ENCODE data around the gene MEIOSIN. TPM values are rescaled to one million over a fixed set of nuclear protein-coding genes. Genes with fewer than 3 reads are reported as not detected.

The MEIOSIN gene
- total RNA-seq, 5 donors from 2014 or later (not counting 1 experiment from before 2014, with no cell fraction given), result not detected

GRCh38 chr19:45766296-45766868, 33.1 kb downstream of the MEIOSIN start:
- ChIA-PET POLR2A (no interaction called here), CTCF (no interaction called here)
- Histone ChIP-seq H3K9me3 (no peaks in the 10 kb centered on the region), H3K4me1 (ENCODE audit: control insufficient read depth in 1 of 2, extremely low read depth in 1 of 2, insufficient read depth in 2 of 2, low read length in 2 of 2) (peaks cover 2 to 35% of the 10 kb centered on the region in 2 experiments), H3K27ac (ENCODE audit: low read length) (no peak overlapping the region), H3K4me3 (ENCODE audit: control insufficient read depth in 1 of 2, extremely low read depth in 1 of 2, low read length in 1 of 2) (no peak overlapping the region), H3K27me3 (replicated peaks in 1 of 2; ENCODE audit: control insufficient read depth in 2 of 2, extremely low read depth in 1 of 2, insufficient read depth in 2 of 2, low read length in 1 of 2) (peaks cover 0 to 73% of the 10 kb centered on the region in 2 experiments), H3K36me3 (ENCODE audit: control insufficient read depth in 2 of 2, extremely low read depth in 1 of 2, insufficient read depth in 1 of 2, low read length in 1 of 2) (no peaks in the 10 kb centered on the region)
- no peak for DNase-seq
- Mint-ChIP-seq H3K4me3 (peak overlapping the region in 1 of 3 donors; percentile 51), H3K4me1 (peaks cover 9 to 16% (median 11%) of the 10 kb centered on the region in 3 donors), H3K27ac (no peak overlapping the region), H3K27me3 (peaks cover 8 to 22% of the 10 kb centered on the region in 2 donors), H3K9me3 (no peaks in the 10 kb centered on the region), H3K36me3 (no peaks in the 10 kb centered on the region)
- no peak for ATAC-seq (replicated peaks in 1 of 4)
- 92% methylated on average over 14 of the region's 17 CpGs for WGBS (ENCODE audit: insufficient coverage)

GRCh38 chr19:45766869-45767346, 33.7 kb downstream of the MEIOSIN start:
- Histone ChIP-seq H3K4me1 (ENCODE audit: control insufficient read depth in 1 of 2, extremely low read depth in 1 of 2, insufficient read depth in 2 of 2, low read length in 2 of 2) (peaks cover 2 to 35% of the 10 kb centered on the region in 2 experiments), H3K27me3 (replicated peaks in 1 of 2; ENCODE audit: control insufficient read depth in 2 of 2, extremely low read depth in 1 of 2, insufficient read depth in 2 of 2, low read length in 1 of 2) (peaks cover 0 to 69% of the 10 kb centered on the region in 2 experiments), H3K4me3 (ENCODE audit: control insufficient read depth in 1 of 2, extremely low read depth in 1 of 2, low read length in 1 of 2) (no peak overlapping the region), H3K27ac (ENCODE audit: low read length) (no peak overlapping the region), H3K9me3 (no peaks in the 10 kb centered on the region), H3K36me3 (ENCODE audit: control insufficient read depth in 2 of 2, extremely low read depth in 1 of 2, insufficient read depth in 1 of 2, low read length in 1 of 2) (no peaks in the 10 kb centered on the region)
- DNase-seq, result no peak
- no peak for ATAC-seq (replicated peaks in 1 of 4)
- 92% methylated on average over 24 of the region's 24 CpGs for WGBS (ENCODE audit: insufficient coverage)
- ChIA-PET POLR2A (no interaction called here), CTCF (interaction anchor here in 1 of 2 donors (0.6 kb wide), 1 partner anchor 15 kb away, joined by 3 read pairs; no protein-coding TSS in a partner anchor)
- H3K4me3 Mint-ChIP-seq, result peak overlapping the region; percentile 43 to 90 (median 44)
- H3K4me1 Mint-ChIP-seq, result peaks cover 9 to 16% (median 11%) of the 10 kb centered on the region in 3 donors
- H3K36me3 Mint-ChIP-seq, result no peaks in the 10 kb centered on the region
- H3K27me3 Mint-ChIP-seq, result peaks cover 8 to 22% of the 10 kb centered on the region in 2 donors
- H3K9me3 Mint-ChIP-seq, result no peaks in the 10 kb centered on the region
- H3K27ac Mint-ChIP-seq, result no peak overlapping the region

- Histone ChIP-seq H3K4me1 (ENCODE audit: control insufficient read depth in 1 of 2, extremely low read depth in 1 of 2, insufficient read depth in 2 of 2, low read length in 2 of 2) (peaks cover 2 to 35% of the 10 kb centered on the region in 2 experiments), H3K4me3 (ENCODE audit: control insufficient read depth in 1 of 2, extremely low read depth in 1 of 2, low read length in 1 of 2) (peak overlapping the region in 1 of 2 donors; percentile 34), H3K36me3 (ENCODE audit: control insufficient read depth in 2 of 2, extremely low read depth in 1 of 2, insufficient read depth in 1 of 2, low read length in 1 of 2) (no peaks in the 10 kb centered on the region), H3K9me3 (no peaks in the 10 kb centered on the region), H3K27ac (ENCODE audit: low read length) (no peak overlapping the region), H3K27me3 (replicated peaks in 1 of 2; ENCODE audit: control insufficient read depth in 2 of 2, extremely low read depth in 1 of 2, insufficient read depth in 2 of 2, low read length in 1 of 2) (peaks cover 0 to 66% of the 10 kb centered on the region in 2 experiments)
- ChIA-PET POLR2A (no interaction called here), CTCF (interaction anchor here in 1 of 2 donors (0.6 kb wide), 1 partner anchor 16 kb away, joined by 3 read pairs; no protein-coding TSS in a partner anchor)
- H3K9me3 Mint-ChIP-seq, result no peaks in the 10 kb centered on the region
- H3K27me3 Mint-ChIP-seq, result peaks cover 8 to 20% of the 10 kb centered on the region in 2 donors
- no peak overlapping the region for H3K27ac Mint-ChIP-seq
- peak overlapping the region; percentile 43 to 90 (median 44) for H3K4me3 Mint-ChIP-seq
- 50% methylated on average over 16 of the region's 31 CpGs for WGBS (ENCODE audit: insufficient coverage)
- peaks cover 9 to 20% (median 11%) of the 10 kb centered on the region in 3 donors for H3K4me1 Mint-ChIP-seq
- ATAC-seq (replicated peaks in 1 of 4) (no peak), DNase-seq (no peak)
- no peaks in the 10 kb centered on the region for H3K36me3 Mint-ChIP-seq
Measured at GRCh38 chr19:45767410-45767880, 34.2 kb downstream of the MEIOSIN start.

- no peaks in the 10 kb centered on the region for H3K36me3 ChIP-seq (ENCODE audit: control insufficient read depth in 2 of 2, extremely low read depth in 1 of 2, insufficient read depth in 1 of 2, low read length in 1 of 2)
- Mint-ChIP-seq H3K9me3 (no peaks in the 10 kb centered on the region), H3K27me3 (peaks cover 8 to 20% of the 10 kb centered on the region in 2 donors), H3K36me3 (no peaks in the 10 kb centered on the region), H3K4me3 (peak overlapping the region; percentile 62 to 90 (median 74)), H3K27ac (no peak overlapping the region), H3K4me1 (peaks cover 9 to 20% (median 11%) of the 10 kb centered on the region in 3 donors)
- no peak overlapping the region for H3K27ac ChIP-seq (ENCODE audit: low read length)
- peaks cover 0 to 61% of the 10 kb centered on the region in 2 experiments for H3K27me3 ChIP-seq (replicated peaks in 1 of 2; ENCODE audit: control insufficient read depth in 2 of 2, extremely low read depth in 1 of 2, insufficient read depth in 2 of 2, low read length in 1 of 2)
- ATAC-seq (replicated peaks in 1 of 4) (no peak), DNase-seq (peak in 1 of 35 experiments; percentile 23)
- H3K9me3 ChIP-seq, result no peaks in the 10 kb centered on the region
- 3% methylated on average over 99 of the region's 102 CpGs for WGBS (ENCODE audit: insufficient coverage)
- H3K4me1 ChIP-seq (ENCODE audit: control insufficient read depth in 1 of 2, extremely low read depth in 1 of 2, insufficient read depth in 2 of 2, low read length in 2 of 2), result peaks cover 2 to 35% of the 10 kb centered on the region in 2 experiments
- H3K4me3 ChIP-seq (ENCODE audit: control insufficient read depth in 1 of 2, extremely low read depth in 1 of 2, low read length in 1 of 2), result peak overlapping the region; percentile 34 to 54
- ChIA-PET POLR2A (no interaction called here), CTCF (interaction anchor here in 1 of 2 donors (0.9 to 3.1 kb wide), 6 partner anchors 11 to 114 kb away, joined by 4 to 61 read pairs (median 8); partner anchors contain the start of gene QPCTL)
Measured at GRCh38 chr19:45767881-45768654, 34.8 kb downstream of the MEIOSIN start.

GRCh38 chr19:45768655-45768983, 35.4 kb downstream of the MEIOSIN start:
- H3K4me1 ChIP-seq (ENCODE audit: control insufficient read depth in 1 of 2, extremely low read depth in 1 of 2, insufficient read depth in 2 of 2, low read length in 2 of 2), result peaks cover 2 to 35% of the 10 kb centered on the region in 2 experiments
- no peaks in the 10 kb centered on the region for H3K9me3 Mint-ChIP-seq
- DNase-seq (peak in 15 of 35 experiments; percentile 13 to 66 (median 31)), ATAC-seq (replicated peaks in 1 of 4) (no peak)
- WGBS (ENCODE audit: insufficient coverage), result 0% methylated on average over 8 of the region's 33 CpGs
- POLR2A ChIA-PET, result no interaction called here
- CTCF ChIA-PET, result interaction anchor here (0.8 to 3.1 kb wide), 9 partner anchors 10 to 226 kb away, joined by 3 to 61 read pairs (median 8); partner anchors contain the start of genes CCDC61 (in 1 of the 2) and QPCTL (in 1 of the 2)
- H3K27me3 Mint-ChIP-seq, result peaks cover 8 to 20% of the 10 kb centered on the region in 2 donors
- no peaks in the 10 kb centered on the region for H3K36me3 Mint-ChIP-seq
- H3K4me3 ChIP-seq (ENCODE audit: control insufficient read depth in 1 of 2, extremely low read depth in 1 of 2, low read length in 1 of 2), result peak overlapping the region; percentile 83 to 85
- peak overlapping the region; percentile 29 for H3K27ac ChIP-seq (ENCODE audit: low read length)
- H3K36me3 ChIP-seq (ENCODE audit: control insufficient read depth in 2 of 2, extremely low read depth in 1 of 2, insufficient read depth in 1 of 2, low read length in 1 of 2), result no peaks in the 10 kb centered on the region
- peaks cover 9 to 20% (median 11%) of the 10 kb centered on the region in 3 donors for H3K4me1 Mint-ChIP-seq
- no peak overlapping the region for H3K27ac Mint-ChIP-seq
- peak overlapping the region; percentile 81 to 90 (median 84) for H3K4me3 Mint-ChIP-seq
- peaks cover 0 to 56% of the 10 kb centered on the region in 2 experiments for H3K27me3 ChIP-seq (replicated peaks in 1 of 2; ENCODE audit: control insufficient read depth in 2 of 2, extremely low read depth in 1 of 2, insufficient read depth in 2 of 2, low read length in 1 of 2)
- no peaks in the 10 kb centered on the region for H3K9me3 ChIP-seq
